OCI-LY7 (cell line): Measurements from ENCODE around the gene LUZP1. TPM values are rescaled to one million over a fixed set of nuclear protein-coding genes. Genes with fewer than 3 reads are reported as not detected.

ENCODE experiments used
- BruUV-seq: library from RNA; stranded (reverse); fragments of 400-500 nt; replicated peaks from 2 replicates; lab custom pipeline; 2021; lab: Mats Ljungman, UMichigan
- CTCF ChIA-PET: fragments of 300-600 bp; sonication (Branson Sonifier 250); formaldehyde crosslinking; loops from one replicate; lab custom pipeline; 2022; ENCODE audit warnings: antibody characterized with exemption; ENCODE audit not compliant: unreplicated experiment; lab: Charles Lee
- POLR2A ChIA-PET: fragments of 300-600 bp; sonication (Branson Sonifier 250); formaldehyde crosslinking; loops from one replicate; lab custom pipeline; 2022; ENCODE audit warnings: antibody characterized with exemption; lab: Charles Lee
- DNase-seq: peaks from one replicate; pipeline ENCODE4 v3.0.0-alpha.2; 2015; ENCODE audit warnings: low spot score
- H2AFZ ChIP-seq: fragments of 200-600 bp; sonication (generic), shearing (Covaris generic); 2 replicates; pipeline ENCODE4 v1.6.1; 2014; ENCODE audit warnings: mild to moderate bottlenecking, antibody characterized with exemption, low read length, moderate library complexity
- H3K27ac ChIP-seq: fragments of 200-600 bp; sonication (generic); 2 replicates; pipeline ENCODE4 v1.5.1; 2014; ENCODE audit warnings: mixed run types, low read depth, mild to moderate bottlenecking, moderate library complexity, low read length, inconsistent platforms; ENCODE audit not compliant: poor library complexity, severe bottlenecking
- H3K36me3 ChIP-seq: fragments of 200-600 bp; sonication (generic); 2 replicates; pipeline ENCODE4 v1.6.1; 2014; ENCODE audit warnings: mild to moderate bottlenecking, antibody characterized with exemption, low read length, moderate library complexity, mixed read lengths; ENCODE audit not compliant: insufficient read depth
- H3K4me1 ChIP-seq: fragments of 200-600 bp; sonication (generic); 2 replicates; pipeline ENCODE4 v1.5.1; 2014; ENCODE audit warnings: mild to moderate bottlenecking, low read length; ENCODE audit not compliant: insufficient read depth, poor library complexity, severe bottlenecking
- H3K4me2 ChIP-seq: fragments of 200-600 bp; sonication (generic); 2 replicates; pipeline ENCODE4 v1.6.1; 2014; ENCODE audit warnings: mild to moderate bottlenecking, low read length
- H3K4me3 ChIP-seq: fragments of 200-600 bp; sonication (generic); 2 replicates; pipeline ENCODE4 v1.5.1; 2014; ENCODE audit warnings: mild to moderate bottlenecking, low read depth, low read length; ENCODE audit not compliant: poor library complexity, severe bottlenecking
- H3K79me2 ChIP-seq: fragments of 200-600 bp; sonication (generic); 2 replicates; pipeline ENCODE4 v1.6.1; 2016; ENCODE audit warnings: low read depth, mild to moderate bottlenecking, low read length, moderate library complexity, mixed read lengths; ENCODE audit not compliant: insufficient read depth
- H3K9me2 ChIP-seq: fragments of 200-600 bp; sonication (generic); 2 replicates; pipeline ENCODE4 v1.6.1; 2016; ENCODE audit warnings: mild to moderate bottlenecking, low read length, mixed read lengths; ENCODE audit not compliant: insufficient read depth
- H3K9me3 ChIP-seq: fragments of 200-600 bp; sonication (generic); 2 replicates; pipeline ENCODE4 v1.6.1; 2014; ENCODE audit warnings: mild to moderate bottlenecking, mixed run types, low read length, mixed read lengths
- H4K20me1 ChIP-seq: fragments of 200-600 bp; sonication (generic); 2 replicates; pipeline ENCODE4 v1.6.1; 2014; ENCODE audit warnings: mild to moderate bottlenecking, antibody characterized with exemption, low read length, moderate library complexity, mixed read lengths; ENCODE audit not compliant: insufficient read depth
- EZH2phosphoT487 ChIP-seq: fragments of 200-600 bp; sonication (generic); IDR thresholded peaks from 2 replicates; pipeline ENCODE4 v1.6.1; 2018; ENCODE audit warnings: low read depth, borderline replicate concordance, mild to moderate bottlenecking, mixed run types, antibody characterized with exemption, low read length, moderate library complexity, mixed read lengths
- intact Hi-C: fragments of 100-400 bp; cut with micrococcal nuclease; formaldehyde crosslinking; loops from one replicate; pipeline ENCODE4 v1.10.0; 2022; ENCODE audit not compliant: unreplicated experiment
- total RNA-seq, 2 experiments: library from RNA; depleted of rRNA in 1 of 2; stranded (reverse); fragments of >200 nt in 1 of 2; shearing (Covaris generic) in 1 of 2; gene quantifications; 2 replicates each; pipeline ENCODE4 v1.2.3, GENCODE V29; 2014 to 2022
- TF ChIP-seq, protein P1 (sequence below): fragments of 200-600 bp; sonication (generic); conservative IDR thresholded peaks from 2 replicates; pipeline ENCODE4 v1.5.1; 2014; ENCODE audit warnings: mild to moderate bottlenecking, antibody characterized with exemption, low read length, moderate library complexity, mixed read lengths

The LUZP1 gene
- total RNA-seq, 2 experiments from 2014 or later: 7.6 to 13.6 TPM

DNA sequence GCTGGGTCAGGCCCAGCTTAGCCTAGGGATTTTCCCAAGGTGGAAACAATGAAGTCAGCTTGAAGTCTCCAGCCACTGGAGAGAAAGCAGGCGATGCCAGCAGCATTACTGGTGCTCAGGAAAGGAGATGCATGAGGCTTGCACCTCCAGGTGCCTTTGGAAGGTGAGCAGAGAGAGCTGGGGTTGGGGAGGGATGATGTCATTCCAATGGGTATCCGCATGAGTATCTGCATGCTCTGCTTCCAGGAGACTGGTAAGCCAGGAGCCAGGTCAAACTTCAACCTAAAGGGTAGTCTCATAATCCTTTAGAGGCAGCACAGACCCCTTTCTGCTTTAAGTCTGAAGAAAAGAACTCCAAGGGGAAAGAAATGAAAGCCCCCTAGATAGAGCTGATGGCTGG lies 80.6 kb downstream of the LUZP1 start:
- H3K27ac ChIP-seq: no peak overlapping the region
- H3K9me2 ChIP-seq: no peaks in the 10 kb centered on the region
- no peaks in the 10 kb centered on the region for H4K20me1 ChIP-seq
- H3K79me2 ChIP-seq: no peaks in the 10 kb centered on the region
- intact Hi-C loops: no loop called here
- peaks cover 15% of the 10 kb centered on the region for H3K4me1 ChIP-seq
- ChIA-PET CTCF (no interaction called here), POLR2A (interaction anchor here (0.5 kb wide), 1 partner anchor 36 kb away, joined by 3 read pairs; no protein-coding TSS in a partner anchor)
- DNase-seq: no peak
- peaks cover 79% of the 10 kb centered on the region for H3K36me3 ChIP-seq
- no peak overlapping the region for H3K4me2 ChIP-seq
- TF ChIP-seq, protein P1, sequence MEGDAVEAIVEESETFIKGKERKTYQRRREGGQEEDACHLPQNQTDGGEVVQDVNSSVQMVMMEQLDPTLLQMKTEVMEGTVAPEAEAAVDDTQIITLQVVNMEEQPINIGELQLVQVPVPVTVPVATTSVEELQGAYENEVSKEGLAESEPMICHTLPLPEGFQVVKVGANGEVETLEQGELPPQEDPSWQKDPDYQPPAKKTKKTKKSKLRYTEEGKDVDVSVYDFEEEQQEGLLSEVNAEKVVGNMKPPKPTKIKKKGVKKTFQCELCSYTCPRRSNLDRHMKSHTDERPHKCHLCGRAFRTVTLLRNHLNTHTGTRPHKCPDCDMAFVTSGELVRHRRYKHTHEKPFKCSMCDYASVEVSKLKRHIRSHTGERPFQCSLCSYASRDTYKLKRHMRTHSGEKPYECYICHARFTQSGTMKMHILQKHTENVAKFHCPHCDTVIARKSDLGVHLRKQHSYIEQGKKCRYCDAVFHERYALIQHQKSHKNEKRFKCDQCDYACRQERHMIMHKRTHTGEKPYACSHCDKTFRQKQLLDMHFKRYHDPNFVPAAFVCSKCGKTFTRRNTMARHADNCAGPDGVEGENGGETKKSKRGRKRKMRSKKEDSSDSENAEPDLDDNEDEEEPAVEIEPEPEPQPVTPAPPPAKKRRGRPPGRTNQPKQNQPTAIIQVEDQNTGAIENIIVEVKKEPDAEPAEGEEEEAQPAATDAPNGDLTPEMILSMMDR: no peak
- TF ChIP-seq EZH2phosphoT487: no peak
- no peaks in the 10 kb centered on the region for H3K9me3 ChIP-seq
- no peak overlapping the region for H3K4me3 ChIP-seq
- H2AFZ ChIP-seq: no peak overlapping the region
- BruUV-seq: no TSS peak

DNA sequence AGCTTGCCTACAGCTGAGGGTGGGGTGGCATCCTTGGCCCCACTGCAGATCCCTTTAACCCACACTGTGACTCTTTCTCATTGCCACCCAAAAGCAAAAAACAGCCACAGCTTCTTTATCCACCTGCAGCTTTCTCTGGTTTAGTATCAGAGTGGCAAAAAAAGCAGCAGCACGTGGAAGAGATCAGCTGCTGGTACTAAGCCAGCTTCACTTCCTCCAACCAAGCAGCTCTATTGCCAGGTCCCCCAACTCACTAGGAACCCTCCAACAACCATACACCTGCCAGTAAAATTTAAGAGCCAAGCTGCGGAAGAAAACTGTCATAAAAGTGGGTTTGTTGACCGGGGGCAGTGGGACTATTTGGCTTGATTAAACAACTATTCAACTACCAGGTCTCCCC lies 83.0 kb downstream of the LUZP1 start:
- intact Hi-C loops: no loop called here
- no TSS peak for BruUV-seq
- Histone ChIP-seq H3K27ac (peak overlapping the region; percentile 37), H3K79me2 (no peaks in the 10 kb centered on the region), H3K9me3 (no peaks in the 10 kb centered on the region), H4K20me1 (0 out of 2 replicates have a peak, but pooled peaks cover 6% of the 10 kb centered on the region), H2AFZ (no peak overlapping the region), H3K4me3 (no peak overlapping the region), H3K4me2 (peak overlapping the region; percentile 33; the same call in 1 of the 2 replicates), H3K9me2 (no peaks in the 10 kb centered on the region), H3K4me1 (peaks cover 15% of the 10 kb centered on the region), H3K36me3 (peaks cover 83% of the 10 kb centered on the region)
- peak; percentile 54 for DNase-seq
- TF ChIP-seq EZH2phosphoT487: no peak
- TF ChIP-seq, protein P1: 0 out of 2 replicates have a peak, but pooled peaks have one; percentile 17
- ChIA-PET CTCF (no interaction called here), POLR2A (interaction anchor here (1.1 to 1.2 kb wide), 4 partner anchors 10 to 105 kb away, joined by 3 to 5 read pairs (median 4); no protein-coding TSS in a partner anchor)

DNA sequence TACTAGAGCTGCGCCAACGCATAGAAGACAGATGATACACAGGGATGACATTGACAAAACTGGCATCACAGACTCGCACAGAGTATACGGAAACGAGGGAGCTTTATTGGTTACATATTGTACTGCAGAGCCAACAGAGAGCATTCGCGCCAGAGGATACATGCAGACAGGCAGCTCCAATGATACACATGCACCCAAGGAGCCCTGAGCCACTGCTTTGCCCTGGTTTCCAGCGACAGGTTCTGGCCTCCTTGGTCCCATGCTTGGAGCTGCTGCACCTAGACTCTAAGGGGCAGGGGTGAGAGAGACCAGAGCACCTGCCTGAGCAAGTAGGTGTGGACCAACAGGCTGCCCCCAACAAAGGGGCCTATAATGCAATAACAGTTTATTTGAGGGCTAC lies 83.8 kb downstream of the LUZP1 start:
- H3K9me3 ChIP-seq: no peaks in the 10 kb centered on the region
- no peaks in the 10 kb centered on the region for H3K79me2 ChIP-seq
- TF ChIP-seq EZH2phosphoT487: no peak
- TF ChIP-seq, protein P1: no peak
- H3K27ac ChIP-seq: peak overlapping the region; percentile 37
- CTCF ChIA-PET: no interaction called here
- peaks cover 15% of the 10 kb centered on the region for H3K4me1 ChIP-seq
- H3K4me3 ChIP-seq: no peak overlapping the region
- DNase-seq: no peak
- H3K4me2 ChIP-seq: 0 out of 2 replicates have a peak overlapping the region, but pooled peaks have one; percentile 33
- no TSS peak for BruUV-seq
- POLR2A ChIA-PET: interaction anchor here (0.6 to 1.1 kb wide), 4 partner anchors 11 to 1274 kb away, joined by 3 to 5 read pairs (median 4); no protein-coding TSS in a partner anchor
- no peak overlapping the region for H2AFZ ChIP-seq
- H3K36me3 ChIP-seq: peaks cover 85% of the 10 kb centered on the region
- H3K9me2 ChIP-seq: no peaks in the 10 kb centered on the region
- intact Hi-C loops: no loop called here
- 0 out of 2 replicates have a peak, but pooled peaks cover 6% of the 10 kb centered on the region for H4K20me1 ChIP-seq
